ENCODE data around the gene GRWD1. TPM values are rescaled to one million over a fixed set of nuclear protein-coding genes. Genes with fewer than 3 reads are reported as not detected.

GRWD1 gene
- total RNA-seq, 4 donors from 2014 or later, result 15.1 to 33.1 (median 29.7) TPM

- WGBS, 2 donors, result 14 to 29% methylated on average over 3 of the region's 3 CpGs
- peak overlapping the region in 3 of 4 donors; percentile 73 to 96 (median 96) for H3K27ac ChIP-seq
- peaks cover 0 to 38% (median 18%) of the 10 kb centered on the region in 4 donors for H3K4me1 ChIP-seq
- peaks cover 0 to 28% (median 8%) of the 10 kb centered on the region in 3 donors for H3K36me3 ChIP-seq
- no peak for TF ChIP-seq CTCF (IDR thresholded peaks at IDR 0.05)
- peaks cover 0 to 25% of the 10 kb centered on the region in 2 donors for H3K27me3 ChIP-seq
- no peak for DNase-seq (ENCODE audit: low spot score in 2 of 2)
- peak overlapping the region in 3 of 4 donors; percentile 79 to 90 (median 84) for H3K4me3 ChIP-seq
- H3K9me3 ChIP-seq, result no peaks in the 10 kb centered on the region
Measured at GRCh38 chr19:48444936-48445200, 915 bp upstream of the GRWD1 start.

GRCh38 chr19:48445256-48445605, 552 bp upstream of the GRWD1 start:
- H3K27ac ChIP-seq, result peak overlapping the region; percentile 66 to 96 (median 84)
- TF ChIP-seq CTCF (IDR thresholded peaks at IDR 0.05) (peak; percentile 13 to 69 (median 65)), EP300 (IDR thresholded peaks at IDR 0.05) (no peak)
- peaks cover 0 to 25% of the 10 kb centered on the region in 2 donors for H3K27me3 ChIP-seq
- H3K4me1 ChIP-seq, result peaks cover 0 to 38% (median 18%) of the 10 kb centered on the region in 4 donors
- no peaks in the 10 kb centered on the region for H3K9me3 ChIP-seq
- DNase-seq (ENCODE audit: low spot score in 2 of 2), result peak in 1 of 2 donors; percentile 49
- 1 to 2% methylated on average over 6 of the region's 6 CpGs for WGBS, 2 donors
- H3K36me3 ChIP-seq, result peaks cover 0 to 32% (median 11%) of the 10 kb centered on the region in 3 donors
- peak overlapping the region; percentile 51 to 90 (median 82) for H3K4me3 ChIP-seq

- TF ChIP-seq POLR2A (IDR thresholded peaks at IDR 0.05) (no peak), CTCF (IDR thresholded peaks at IDR 0.05) (no peak), EP300 (IDR thresholded peaks at IDR 0.05) (no peak)
- no peak for DNase-seq (ENCODE audit: low spot score in 2 of 2)
- Histone ChIP-seq H3K4me1 (peaks cover 0 to 38% (median 18%) of the 10 kb centered on the region in 4 donors), H3K4me3 (peak overlapping the region; percentile 51 to 90 (median 82)), H3K27me3 (peaks cover 0 to 15% of the 10 kb centered on the region in 2 donors), H3K9me3 (no peaks in the 10 kb centered on the region), H3K36me3 (peaks cover 0 to 46% (median 25%) of the 10 kb centered on the region in 3 donors), H3K27ac (peak overlapping the region in 2 of 4 donors; percentile 73 to 96)
- 77 to 86% methylated on average over 7 of the region's 7 CpGs for WGBS, 2 donors
Measured at GRCh38 chr19:48446579-48446978, 796 bp downstream of the GRWD1 start.

GRCh38 chr19:48448563-48448962, 2.8 kb downstream of the GRWD1 start:
- Histone ChIP-seq H3K27me3 (peaks cover 0 to 7% of the 10 kb centered on the region in 2 donors), H3K4me1 (peaks cover 0 to 44% (median 18%) of the 10 kb centered on the region in 4 donors), H3K4me3 (no peak overlapping the region), H3K27ac (no peak overlapping the region), H3K36me3 (peaks cover 0 to 65% (median 37%) of the 10 kb centered on the region in 3 donors), H3K9me3 (no peaks in the 10 kb centered on the region)
- no peak for DNase-seq (ENCODE audit: low spot score in 2 of 2)
- WGBS, 2 donors, result 61 to 69% methylated on average over 4 of the region's 4 CpGs
- TF ChIP-seq EP300 (IDR thresholded peaks at IDR 0.05), result no peak
- TF ChIP-seq POLR2A (IDR thresholded peaks at IDR 0.05), result no peak
- no peak for TF ChIP-seq CTCF (IDR thresholded peaks at IDR 0.05)

GRCh38 chr19:48450441-48450840, 4.7 kb downstream of the GRWD1 start:
- Histone ChIP-seq H3K27me3 (no peaks in the 10 kb centered on the region), H3K9me3 (no peaks in the 10 kb centered on the region), H3K27ac (no peak overlapping the region), H3K36me3 (peaks cover 0 to 84% (median 46%) of the 10 kb centered on the region in 3 donors), H3K4me1 (peaks cover 0 to 33% (median 2%) of the 10 kb centered on the region in 4 donors), H3K4me3 (no peak overlapping the region)
- no peak for DNase-seq (ENCODE audit: low spot score in 2 of 2)
- TF ChIP-seq POLR2A (IDR thresholded peaks at IDR 0.05), result no peak
- TF ChIP-seq CTCF (IDR thresholded peaks at IDR 0.05), result no peak
- TF ChIP-seq EP300 (IDR thresholded peaks at IDR 0.05), result no peak
- WGBS, 2 donors, result 93 to 96% methylated on average over 20 to 22 of the region's 23 CpGs
